ENCODE measurements around the gene AFTPH. TPM values are rescaled to one million over a fixed set of nuclear protein-coding genes. Genes with fewer than 3 reads are reported as not detected.

Gene AFTPH
- total RNA-seq, 6 experiments from 2014 or later, result 14.9 to 24.4 (median 19.8) TPM

GRCh38 chr2:64478502-64479230 is 45.5 kb upstream of the AFTPH start:
- Histone ChIP-seq H3K36me3 (no peaks in the 10 kb centered on the region), H3K9me3 (no peaks in the 10 kb centered on the region), H3K4me1 (no peaks in the 10 kb centered on the region), H3K4me3 (no peak overlapping the region), H3K27ac (no peak overlapping the region), H3K27me3 (no peaks in the 10 kb centered on the region)
- ATAC-seq, result no peak
- DNase-seq, result no peak
- intact Hi-C loops (cut with DNase I), result no loop called here
- WGBS (ENCODE audit: insufficient coverage, low coverage, low lambda C conversion rate, missing lambda C conversion rate), result 94% methylated on average over 3 of the region's 3 CpGs
- TF ChIP-seq CTCF (IDR thresholded peaks at IDR 0.05), result no peak
- no peak for TF ChIP-seq POLR2A (IDR thresholded peaks at IDR 0.05)

GRCh38 chr2:64479259-64480117 is 44.6 kb upstream of the AFTPH start:
- 93% methylated on average over 5 of the region's 10 CpGs for WGBS (ENCODE audit: insufficient coverage, low coverage, low lambda C conversion rate, missing lambda C conversion rate)
- no peak overlapping the region for H3K4me3 ChIP-seq
- H3K27me3 ChIP-seq, result no peaks in the 10 kb centered on the region
- H3K36me3 ChIP-seq, result no peaks in the 10 kb centered on the region
- ATAC-seq (no peak), DNase-seq (no peak)
- TF ChIP-seq POLR2A (IDR thresholded peaks at IDR 0.05) (no peak), CTCF (IDR thresholded peaks at IDR 0.05) (no peak)
- no peak overlapping the region for H3K27ac ChIP-seq
- no peaks in the 10 kb centered on the region for H3K4me1 ChIP-seq
- no peaks in the 10 kb centered on the region for H3K9me3 ChIP-seq
- intact Hi-C loops (cut with DNase I), result no loop called here

GRCh38 chr2:64481665-64482064 is 42.5 kb upstream of the AFTPH start:
- no peak for DNase-seq
- WGBS (ENCODE audit: insufficient coverage, low coverage, low lambda C conversion rate, missing lambda C conversion rate), result 75% methylated on average over 5 of the region's 5 CpGs

GRCh38 chr2:64482243-64482642 is 41.9 kb upstream of the AFTPH start:
- no peak overlapping the region for H3K27ac ChIP-seq

More at GRCh38 chr2:64481665-64482064, 42.5 kb upstream of the AFTPH start:
- Histone ChIP-seq H3K27ac (no peak overlapping the region), H3K27me3 (no peaks in the 10 kb centered on the region), H3K9me3 (no peaks in the 10 kb centered on the region), H3K4me1 (no peaks in the 10 kb centered on the region), H3K36me3 (no peaks in the 10 kb centered on the region), H3K4me3 (no peak overlapping the region)
- TF ChIP-seq POLR2A (IDR thresholded peaks at IDR 0.05) (no peak), CTCF (IDR thresholded peaks at IDR 0.05) (no peak)
- intact Hi-C loops (cut with DNase I), result no loop called here
- no peak for ATAC-seq

More at GRCh38 chr2:64482243-64482642, 41.9 kb upstream of the AFTPH start:
- H3K27me3 ChIP-seq, result no peaks in the 10 kb centered on the region
- H3K4me1 ChIP-seq, result no peaks in the 10 kb centered on the region
- H3K9me3 ChIP-seq, result no peaks in the 10 kb centered on the region
- no peaks in the 10 kb centered on the region for H3K36me3 ChIP-seq
- no peak overlapping the region for H3K4me3 ChIP-seq
- ATAC-seq (no peak), DNase-seq (no peak)
- TF ChIP-seq POLR2A (IDR thresholded peaks at IDR 0.05), result no peak
- TF ChIP-seq CTCF (IDR thresholded peaks at IDR 0.05), result no peak
- intact Hi-C loops (cut with DNase I), result no loop called here
- 91% methylated on average over 1 of the region's 1 CpG for WGBS (ENCODE audit: insufficient coverage, low coverage, low lambda C conversion rate, missing lambda C conversion rate)

Measured in right lobe of liver (tissue), 6 donors.